Heart left ventricle (tissue), 13 donors: ENCODE data around the gene INF2.
A peak's percentile ranks its signal among the peaks of the same experiment; 100 is the strongest.

Experiments used
- CTCF ChIP-seq, 12 donors: fragments of 200-600 bp; sonication (generic) in 4 of 12; IDR thresholded peaks; one replicate each; pipeline versions ENCODE4 v1.5.0 to v1.8.0; 2018 to 2022; ENCODE audit warnings: antibody characterized with exemption in 12 of 12, mild to moderate bottlenecking in 5 of 12
- POLR2A ChIP-seq, 2 donors: fragments of 450-650 bp; IDR thresholded peaks; one replicate each; pipeline ENCODE4 v1.6.1; 2017; ENCODE audit warnings: antibody characterized with exemption in 2 of 2, mild to moderate bottlenecking in 2 of 2, moderate library complexity in 2 of 2
- donor health status: ischemic (EF 13 %, LVEDD 7.1; RV severe dilation, severe dysfunction).
- donor health status: DM: no; HTN: yes; CAD: no.
- donor health status: DM: no; HTN: no; CAD: no.
- donor health status: ischemic (EF 25% LVEDD 6.9; RV normal size, moderate dysfunction).
- donor health status: ischemic (EF 25% LVEDD 5.7; RV mildly dilated, moderate dysfunction).
- donor health status: ischemic (EF 35%, LVEDD 5.7; RV mildly dilated, moderate dysfunction).
- donor health status: nonischemic (EF 11% LVEDD 7.7; RV severe dilation, severe dysfunction).
- donor health status: DM: yes; HTN: yes; CAD: no.
- donor health status: PGD.
- donor health status: ischemic (EF 29% LVEDD 5.4; RV normal size, mild dysfunction).
- donor health status: nonischemic (EF 23%, LVEDD 6.1; RV moderate dilation, normal function).

DNA sequence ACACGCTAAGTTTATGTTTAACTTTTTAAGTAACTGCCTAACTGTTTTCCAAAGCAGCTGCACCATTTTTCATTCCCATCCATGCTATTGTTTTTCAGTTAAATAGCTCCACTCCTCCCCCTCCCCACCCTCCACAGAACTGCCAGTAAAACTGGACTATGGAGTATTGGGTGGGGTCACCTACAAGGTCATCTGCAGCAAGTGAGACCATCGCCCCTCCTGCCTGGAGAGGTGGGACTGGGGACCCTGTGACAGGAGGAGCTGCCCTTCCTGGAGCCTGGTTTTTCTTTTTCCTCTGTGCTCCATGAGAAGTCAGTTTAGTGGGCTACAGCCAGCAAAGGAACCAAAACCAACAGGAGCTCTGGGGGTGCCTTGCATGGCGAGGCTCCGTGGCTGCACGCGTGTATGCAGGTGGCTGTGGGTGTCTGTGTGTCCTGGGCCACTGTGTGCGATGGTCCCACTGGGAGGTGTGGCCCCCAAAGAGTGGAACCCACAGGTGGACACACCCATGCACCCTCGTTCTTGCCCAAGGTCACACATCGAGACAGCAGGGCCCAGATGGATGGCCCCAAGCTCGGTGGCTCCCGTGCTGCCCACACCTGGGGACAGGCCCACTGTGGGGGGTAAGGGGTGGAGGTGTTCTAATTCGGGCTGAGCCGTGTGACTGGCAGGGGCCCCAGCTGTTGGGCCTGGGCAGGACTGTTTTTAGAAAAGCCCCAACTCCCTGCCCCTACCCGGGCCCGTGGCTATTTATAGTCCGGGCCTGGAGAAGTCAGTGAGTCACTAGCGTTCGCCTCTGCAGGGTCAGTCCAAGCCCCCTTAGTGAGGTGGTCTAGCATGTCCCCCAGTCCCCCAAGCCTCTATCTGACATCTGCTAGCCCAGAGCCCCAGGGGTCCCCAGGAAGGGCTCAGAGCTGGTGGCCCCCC, 32.4 kb downstream of the INF2 start:
- TF ChIP-seq CTCF (IDR thresholded peaks at IDR 0.05) (no peak), POLR2A (IDR thresholded peaks at IDR 0.05) (peak; percentile 10 to 31)
